K562 (cell line): ENCODE data around the gene CNGA1. TPM values are rescaled to one million over a fixed set of nuclear protein-coding genes. Genes with fewer than 3 reads are reported as not detected.

Source experiments
- ATAC-seq: fragments of 200-7000 bp; cut with Tn5 transposase; 3 replicates; pipeline ENCODE4 v1.9.1; 2020; ENCODE audit warnings: moderate library complexity
- BruUV-seq: library from RNA; stranded (reverse); fragments of 400-500 nt; replicated peaks from 2 replicates; lab custom pipeline; 2021; lab: Mats Ljungman, UMichigan
- CTCF ChIA-PET: fragments of 300-600 bp; formaldehyde crosslinking; extraction: SDS; loops from one replicate; lab custom pipeline; 2021; ENCODE audit warnings: low intra/inter-chr PET ratio; lab: Yijun Ruan, JAX
- POLR2A ChIA-PET: fragments of 300-600, 350-650 bp; sonication (Branson Sonifier 250); formaldehyde crosslinking; extraction: SDS; loops from one replicate; lab custom pipeline; 2021; ENCODE audit warnings: antibody characterized with exemption, inconsistent platforms; lab: Yijun Ruan, JAX
- DNase-seq, 4 experiments: peaks; one replicate each; pipeline versions ENCODE4 v3.0.0 to v3.0.0-alpha.2; 2011 to 2018; ENCODE audit warnings: low spot score in 3 of 4, mixed read lengths in 3 of 4; ENCODE audit errors: extremely low read depth in 1 of 4
- FAIRE-seq: peaks from 2 replicates; lab custom pipeline; 2011; peaks lifted over from hg19 to GRCh38; lab: Jason Lieb, UNC
- H2AFZ ChIP-seq: 2 replicates; pipeline ENCODE4 v1.6.0; 2011; ENCODE audit warnings: low read depth, low read length, control low read depth, inconsistent platforms
- H3K27ac ChIP-seq: fragments of 200-600 bp; 3 replicates; pipeline ENCODE4 v1.8.0; 2011; ENCODE audit warnings: low read depth, mild to moderate bottlenecking, control low read depth, inconsistent platforms, low read length, moderate library complexity, mixed read lengths; ENCODE audit errors: extremely low read depth
- H3K27me3 ChIP-seq, 2 experiments: fragments of 300-600 bp in 1 of 2; 2 replicates in 1 of 2; 3 replicates in 1 of 2; pipeline versions ENCODE4 v1.6.0 to v1.8.0; 2011; ENCODE audit warnings: inconsistent platforms in 2 of 2, low read length in 2 of 2, mild to moderate bottlenecking in 1 of 2, mixed read lengths in 1 of 2, moderate library complexity in 1 of 2; ENCODE audit not compliant: control insufficient read depth in 2 of 2, insufficient read depth in 2 of 2
- H3K36me3 ChIP-seq: fragments of 300-600 bp; 3 replicates; pipeline ENCODE4 v1.8.0; 2011; ENCODE audit warnings: mild to moderate bottlenecking, low read length, inconsistent platforms; ENCODE audit not compliant: control insufficient read depth, insufficient read depth
- H3K4me1 ChIP-seq, 2 experiments: fragments of 200-600 bp in 1 of 2; replicated peaks in 1 of 2; 2 replicates in 1 of 2; 3 replicates in 1 of 2; pipeline versions ENCODE4 v1.5.1 to v1.8.0; 2011; ENCODE audit warnings: inconsistent platforms in 2 of 2, low read length in 2 of 2, mild to moderate bottlenecking in 1 of 2, mixed read lengths in 1 of 2, moderate library complexity in 1 of 2; ENCODE audit not compliant: control insufficient read depth in 2 of 2, insufficient read depth in 2 of 2
- H3K4me2 ChIP-seq: 2 replicates; pipeline ENCODE4 v1.6.1; 2011; ENCODE audit warnings: low read length, control low read depth, inconsistent platforms, mixed read lengths; ENCODE audit not compliant: insufficient read depth
- H3K4me3 ChIP-seq: fragments of 200-600 bp; sonication (generic), shearing (Covaris generic); 2 replicates; pipeline ENCODE4 v1.5.1; 2016; ENCODE audit warnings: control low read depth, inconsistent platforms
- H3K79me2 ChIP-seq: fragments of 200-600 bp; 3 replicates; pipeline ENCODE4 v1.8.0; 2011; ENCODE audit warnings: low read length, inconsistent platforms; ENCODE audit not compliant: control insufficient read depth, insufficient read depth
- H3K9ac ChIP-seq, 2 experiments: 2 replicates each; pipeline versions ENCODE4 v1.6.0 to v1.6.1; 2011; ENCODE audit warnings: low read depth in 2 of 2, low read length in 2 of 2, control low read depth in 1 of 2, inconsistent platforms in 1 of 2, mild to moderate bottlenecking in 1 of 2, mixed read lengths in 1 of 2; ENCODE audit not compliant: insufficient read depth in 1 of 2
- H3K9me1 ChIP-seq: one replicate; pipeline ENCODE4 v1.6.0; 2011; ENCODE audit warnings: inconsistent platforms, mild to moderate bottlenecking, low read length, moderate library complexity; ENCODE audit not compliant: control insufficient read depth, insufficient read depth
- H3K9me3 ChIP-seq: replicated peaks from 2 replicates; pipeline ENCODE4 v1.5.1; 2011; ENCODE audit warnings: low read depth, low read length, inconsistent platforms; ENCODE audit not compliant: control insufficient read depth, insufficient read depth
- H4K20me1 ChIP-seq: replicated peaks from 2 replicates; pipeline ENCODE4 v1.6.1; 2011; ENCODE audit warnings: low read length, inconsistent platforms, mixed read lengths; ENCODE audit not compliant: control insufficient read depth, insufficient read depth
- CGGBP1 ChIP-seq: fragments of 250-450 bp; sonication (Bioruptor Pico); IDR thresholded peaks from 2 replicates; pipeline ENCODE4 v1.9.0; 2021; ENCODE audit warnings: mild to moderate bottlenecking
- EP400 ChIP-seq: fragments of 450-650 bp; IDR thresholded peaks from 2 replicates; pipeline ENCODE4 v1.6.1; 2017; ENCODE audit warnings: antibody characterized with exemption, mild to moderate bottlenecking, moderate library complexity
- HMGXB4 ChIP-seq: sonication (generic); formaldehyde crosslinking; IDR thresholded peaks from 2 replicates; pipeline ENCODE4 v1.8.1; 2023; ENCODE audit warnings: mild to moderate bottlenecking, missing genetic modification reagents
- HNRNPL ChIP-seq: fragments of 200-400 bp; formaldehyde crosslinking; IDR thresholded peaks from 2 replicates; pipeline ENCODE4 v1.6.1; 2017; ENCODE audit warnings: low read depth, mild to moderate bottlenecking, low read length
- ILF3 ChIP-seq: fragments of 450-650 bp; IDR thresholded peaks from 2 replicates; pipeline ENCODE4 v1.6.1; 2018; ENCODE audit warnings: antibody characterized with exemption, mild to moderate bottlenecking, moderate library complexity, borderline replicate concordance
- MCM7 ChIP-seq, 2 experiments: fragments of 450-650 bp; IDR thresholded peaks; 2 replicates each; pipeline ENCODE4 v1.6.1; 2016 to 2018
- MXI1 ChIP-seq: IDR thresholded peaks from 2 replicates; pipeline ENCODE4 v1.6.1; 2011; ENCODE audit warnings: low read depth, mild to moderate bottlenecking, improper control_type of control experiment, low read length
- MYNN ChIP-seq, 2 experiments: sonication (generic); formaldehyde crosslinking in 1 of 2; IDR thresholded peaks; 2 replicates each; pipeline versions ENCODE4 v1.5.0 to v1.6.1; 2016 to 2020; ENCODE audit warnings: antibody characterized with exemption in 1 of 2, missing genetic modification reagents in 1 of 2
- NR1H2 ChIP-seq: sonication (generic); formaldehyde crosslinking; IDR thresholded peaks from 2 replicates; pipeline ENCODE4 v1.4.0; 2020; ENCODE audit warnings: mild to moderate bottlenecking, missing genetic modification reagents
- NR3C1 ChIP-seq: sonication (generic); formaldehyde crosslinking; IDR thresholded peaks from 2 replicates; pipeline ENCODE4 v1.8.1; 2022; ENCODE audit warnings: missing genetic modification reagents
- SUPT5H ChIP-seq: fragments of 450-650 bp; IDR thresholded peaks from 2 replicates; pipeline ENCODE4 v1.6.1; 2016
- ZNF174 ChIP-seq: fragments of 250-450 bp; sonication (Bioruptor Pico); IDR thresholded peaks from 2 replicates; pipeline ENCODE4 v1.4.0; 2020; ENCODE audit warnings: mild to moderate bottlenecking
- ZNF79 ChIP-seq: fragments of 250-450 bp; sonication (Bioruptor Pico); IDR thresholded peaks from 2 replicates; pipeline ENCODE4 v1.4.0; 2020; ENCODE audit warnings: low read depth, mild to moderate bottlenecking, moderate library complexity
- WGBS: fragments of 100-300 bp; shearing (Covaris generic); methylation state at CpG from one replicate; pipeline ENCODE4 v1.1.6; 2016; ENCODE audit warnings: low coverage, mixed read lengths; ENCODE audit not compliant: insufficient coverage; ENCODE audit errors: missing lambda C conversion rate; 5-methylcytosine and 5-hydroxymethylcytosine counted together
- in situ Hi-C: fragments of 300-500 bp; cut with MboI; formaldehyde crosslinking; loops from 4 replicates; pipeline ENCODE4 v1.15.0; 2018; ENCODE audit warnings: inconsistent platforms, mixed read lengths
- intact Hi-C: fragments of 100-400 bp; cut with micrococcal nuclease; formaldehyde crosslinking; loops from 2 replicates; pipeline ENCODE4 v1.14.2; 2022
- polyA plus RNA-seq, 8 experiments: library from polyadenylated mRNA; depleted of rRNA in 4 of 8; stranded (reverse) in 5 of 8; unstranded in 3 of 8; fragments of >200 nt; fragmentation: Nextera tagmentation in 2 of 8; fragmentation: Illumina TruSeq in 1 of 8; extraction: Ambion mirVana in 2 of 8; extraction: Trizol in 1 of 8; gene quantifications; 2 replicates each; pipeline versions ENCODE4 v1.2.1 to v1.2.3, GENCODE V29; 2011 to 2014; ENCODE audit warnings: inconsistent platforms in 1 of 8, missing spikeins in 1 of 8
- total RNA-seq, 7 experiments: library from RNA; depleted of rRNA in 6 of 7; stranded (reverse); fragments of >200 nt in 6 of 7; fragmentation: Illumina TruSeq in 2 of 7; extraction: Trizol in 2 of 7; gene quantifications; 2 replicates each; pipeline versions ENCODE4 v1.2.1 to v1.2.3, GENCODE V29; 2011 to 2021; ENCODE audit warnings: low replicate concordance in 1 of 7

CNGA1 gene
- total and polyA plus RNA-seq, 9 of the 15 experiments (the other 6 are each of a cell fraction or from before 2014, with no cell fraction given), result 0.03 to 0.29 (median 0.04) TPM; not detected in 5

- no peaks in the 10 kb centered on the region for H4K20me1 ChIP-seq
- CTCF ChIA-PET, result interaction anchor here (1.5 kb wide), 1 partner anchor 10 kb away, joined by 4 read pairs; no protein-coding TSS in a partner anchor
- no peak for TF ChIP-seq SUPT5H
- no peak for TF ChIP-seq NR1H2 (CRISPR knock-in tag)
- no peak for TF ChIP-seq HMGXB4 (CRISPR knock-in tag)
- no peak for TF ChIP-seq NR3C1 (CRISPR knock-in tag)
- no peak for TF ChIP-seq MXI1
- no peak for TF ChIP-seq ZNF174 (CRISPR knock-in tag)
- no peak for TF ChIP-seq ZNF79
- no peak for TF ChIP-seq MCM7 (IDR thresholded peaks at IDR 0.05)
- no peak for TF ChIP-seq ILF3
- no peak for TF ChIP-seq CGGBP1 (CRISPR knock-in tag)
- no peak for TF ChIP-seq EP400
- no peak for TF ChIP-seq HNRNPL
- no peak for TF ChIP-seq MYNN (IDR thresholded peaks at IDR 0.05)
- TF ChIP-seq MYNN (CRISPR knock-in tag; IDR thresholded peaks at IDR 0.05), result no peak
- 4% methylated on average over 6 of the region's 6 CpGs for WGBS
- ATAC-seq (no peak), DNase-seq (no peak), FAIRE-seq (no peak)
- H3K4me1 ChIP-seq, result no peaks in the 10 kb centered on the region
- H3K9me3 ChIP-seq, result no peaks in the 10 kb centered on the region
- no TSS peak for BruUV-seq
- H3K79me2 ChIP-seq, result no peaks in the 10 kb centered on the region
- no peaks in the 10 kb centered on the region for H3K36me3 ChIP-seq
- intact Hi-C loops, result loop anchor here (10.0 kb wide), 2 partner anchors 812 to 1092 kb away; no protein-coding TSS in a partner anchor
- H3K27me3 ChIP-seq, result peaks cover 14% of the 10 kb centered on the region in 2 experiments; a peak in 3 of 5 replicates
- POLR2A ChIA-PET, result interaction anchor here (0.6 kb wide), 1 partner anchor 18 kb away, joined by 3 read pairs; no protein-coding TSS in a partner anchor
- H3K9ac ChIP-seq, result no peak overlapping the region
- H3K27ac ChIP-seq, result no peak overlapping the region
- no peak overlapping the region for H3K4me2 ChIP-seq
- in situ Hi-C loops, result no loop called here
- no peaks in the 10 kb centered on the region for H3K9me1 ChIP-seq
- H3K4me3 ChIP-seq, result no peak overlapping the region
- no peak overlapping the region for H2AFZ ChIP-seq
Measured at GRCh38 chr4:47936336-47936735, 80.1 kb downstream of the CNGA1 start.
